K562 (cell line): ENCODE data around the gene VARS1. TPM values are rescaled to one million over a fixed set of nuclear protein-coding genes. Genes with fewer than 3 reads are reported as not detected.

Experiments used
- COPS2 ChIP-seq: fragments of 450-650 bp; conservative IDR thresholded peaks from 2 replicates; pipeline ENCODE4 v1.6.1; 2016; ENCODE audit warnings: mild to moderate bottlenecking, moderate library complexity
- CTCF ChIP-seq, 3 experiments: IDR thresholded peaks in 2 of 3; conservative IDR thresholded peaks in 1 of 3; 2 replicates each; pipeline ENCODE4 v1.5.1; 2011 to 2012; ENCODE audit warnings: low read length in 3 of 3, mild to moderate bottlenecking in 3 of 3, control low read depth in 2 of 3, improper control_type of control experiment in 1 of 3, inconsistent platforms in 1 of 3, low read depth in 1 of 3, mixed read lengths in 1 of 3, moderate library complexity in 1 of 3; ENCODE audit not compliant: insufficient read depth in 2 of 3
- E2F8 ChIP-seq: fragments of 450-650 bp; IDR thresholded peaks from 2 replicates; pipeline ENCODE4 v1.7.1; 2018; ENCODE audit warnings: mild to moderate bottlenecking, low read depth; ENCODE audit not compliant: partially characterized antibody
- FOXK1 ChIP-seq: sonication (generic); formaldehyde crosslinking; IDR thresholded peaks from 2 replicates; pipeline ENCODE4 v1.8.0; 2022; ENCODE audit warnings: missing genetic modification reagents, mild to moderate bottlenecking, borderline replicate concordance
- GTF2A2 ChIP-seq: IDR thresholded peaks from 2 replicates; pipeline ENCODE4 v1.6.1; 2016; ENCODE audit warnings: mild to moderate bottlenecking, missing genetic modification characterization, missing compliant biosample characterization
- HDAC1 ChIP-seq, 2 experiments: fragments of 450-650 bp; IDR thresholded peaks; 2 replicates each; pipeline ENCODE4 v1.6.1; 2016 to 2017; ENCODE audit warnings: inconsistent platforms in 1 of 2, mild to moderate bottlenecking in 1 of 2, moderate library complexity in 1 of 2
- KLF10 ChIP-seq: fragments of 250-450 bp; sonication (Bioruptor Pico); IDR thresholded peaks from 2 replicates; pipeline ENCODE4 v1.6.1; 2021; ENCODE audit warnings: matching md5 sums
- KLF13 ChIP-seq: fragments of 450-650 bp; IDR thresholded peaks from 2 replicates; pipeline ENCODE4 v1.6.1; 2016; ENCODE audit warnings: missing genetic modification characterization, low read depth, mild to moderate bottlenecking, missing compliant biosample characterization, moderate library complexity, borderline replicate concordance
- MYBL2 ChIP-seq, 2 experiments: fragments of 450-650 bp in 1 of 2; sonication (generic) in 1 of 2; formaldehyde crosslinking in 1 of 2; IDR thresholded peaks; 2 replicates each; pipeline versions ENCODE4 v1.6.1 to v1.8.1; 2017 to 2022; ENCODE audit warnings: borderline replicate concordance in 1 of 2, inconsistent platforms in 1 of 2, low read depth in 1 of 2, mild to moderate bottlenecking in 1 of 2, missing genetic modification reagents in 1 of 2, moderate library complexity in 1 of 2
- PATZ1 ChIP-seq: fragments of 250-450 bp; sonication (Bioruptor Pico); IDR thresholded peaks from 2 replicates; pipeline ENCODE4 v1.5.0; 2020; ENCODE audit warnings: mild to moderate bottlenecking, borderline replicate concordance
- TARDBP ChIP-seq: fragments of 450-650 bp; IDR thresholded peaks from 2 replicates; pipeline ENCODE4 v1.6.1; 2016
- TGIF2 ChIP-seq: sonication (generic); formaldehyde crosslinking; IDR thresholded peaks from 2 replicates; pipeline ENCODE4 v1.8.1; 2022; ENCODE audit warnings: mild to moderate bottlenecking, missing genetic modification reagents, moderate library complexity
- ZBTB1 ChIP-seq: sonication (generic); formaldehyde crosslinking; IDR thresholded peaks from 2 replicates; pipeline ENCODE4 v1.8.1; 2023; ENCODE audit warnings: missing genetic modification reagents, low read depth, mild to moderate bottlenecking, borderline replicate concordance
- ZBTB9 ChIP-seq: fragments of 450-650 bp; formaldehyde crosslinking; IDR thresholded peaks from 2 replicates; pipeline ENCODE4 v1.4.0; 2020; ENCODE audit warnings: mild to moderate bottlenecking, moderate library complexity
- ZNF121 ChIP-seq: sonication (generic); formaldehyde crosslinking; conservative IDR thresholded peaks from 2 replicates; pipeline ENCODE4 v1.8.0; 2022; ENCODE audit warnings: missing genetic modification reagents
- ZNF134 ChIP-seq: fragments of 250-450 bp; sonication (Bioruptor Pico); conservative IDR thresholded peaks from 2 replicates; pipeline ENCODE4 v1.4.0; 2020
- ZNF551 ChIP-seq: fragments of 250-450 bp; sonication (Bioruptor Pico); IDR thresholded peaks from 2 replicates; pipeline ENCODE4 v1.5.0; 2021; ENCODE audit warnings: mild to moderate bottlenecking, moderate library complexity
- polyA plus RNA-seq, 8 experiments: library from polyadenylated mRNA; depleted of rRNA in 4 of 8; stranded (reverse) in 5 of 8; unstranded in 3 of 8; fragments of >200 nt; fragmentation: Nextera tagmentation in 2 of 8; fragmentation: Illumina TruSeq in 1 of 8; extraction: Ambion mirVana in 2 of 8; extraction: Trizol in 1 of 8; gene quantifications; 2 replicates each; pipeline versions ENCODE4 v1.2.1 to v1.2.3, GENCODE V29; 2011 to 2014; ENCODE audit warnings: inconsistent platforms in 1 of 8, missing spikeins in 1 of 8
- total RNA-seq, 7 experiments: library from RNA; depleted of rRNA in 6 of 7; stranded (reverse); fragments of >200 nt in 6 of 7; fragmentation: Illumina TruSeq in 2 of 7; extraction: Trizol in 2 of 7; gene quantifications; 2 replicates each; pipeline versions ENCODE4 v1.2.1 to v1.2.3, GENCODE V29; 2011 to 2021; ENCODE audit warnings: low replicate concordance in 1 of 7

The VARS1 gene
- total and polyA plus RNA-seq, 9 of the 15 experiments (the other 6 are each of a cell fraction or from before 2014, with no cell fraction given) = 2.9 to 488 (median 130) TPM

GRCh38 chr6:31795616-31796298 lies at the start of gene VARS1 (continued):
- TF ChIP-seq TGIF2 = peak; percentile 99
- peak; percentile 95 for TF ChIP-seq TARDBP
- peak; percentile 99 to 100 (median 100) for TF ChIP-seq CTCF (IDR thresholded peaks at IDR 0.05 in 2 of 3, conservative IDR thresholded peaks at IDR 0.05 in 1 of 3; ENCODE audit: insufficient read depth in 2 of 3, low read depth in 1 of 3, low read length in 3 of 3)
- TF ChIP-seq FOXK1 (CRISPR knock-in tag) = no peak
- no peak; the same call in 1 of the 2 replicates for TF ChIP-seq ZBTB1 (CRISPR knock-in tag)
- no peak; the same call in 1 of the 2 replicates for TF ChIP-seq GTF2A2 (tag)
- TF ChIP-seq ZNF134 (CRISPR knock-in tag) = peak; percentile 58; the same call in 1 of the 2 replicates
- peak; percentile 98 for TF ChIP-seq KLF13 (tag)
- no peak for TF ChIP-seq ZNF551 (CRISPR knock-in tag)
- peak; percentile 74 for TF ChIP-seq E2F8
- peak; percentile 98 to 100; a peak in 3 of 4 replicates for TF ChIP-seq HDAC1 (IDR thresholded peaks at IDR 0.05)
- TF ChIP-seq COPS2 = no peak
- peak; percentile 95 for TF ChIP-seq ZBTB9
- TF ChIP-seq ZNF121 (CRISPR knock-in tag) = no peak
- no peak for TF ChIP-seq MYBL2 (IDR thresholded peaks at IDR 0.05; ENCODE audit: low read depth)
- no peak for TF ChIP-seq MYBL2 (CRISPR knock-in tag; IDR thresholded peaks at IDR 0.05; ENCODE audit: borderline replicate concordance)
- TF ChIP-seq KLF10 (CRISPR knock-in tag) = no peak
- no peak for TF ChIP-seq PATZ1
